Measurements from ENCODE around the gene RABGAP1.

DNA sequence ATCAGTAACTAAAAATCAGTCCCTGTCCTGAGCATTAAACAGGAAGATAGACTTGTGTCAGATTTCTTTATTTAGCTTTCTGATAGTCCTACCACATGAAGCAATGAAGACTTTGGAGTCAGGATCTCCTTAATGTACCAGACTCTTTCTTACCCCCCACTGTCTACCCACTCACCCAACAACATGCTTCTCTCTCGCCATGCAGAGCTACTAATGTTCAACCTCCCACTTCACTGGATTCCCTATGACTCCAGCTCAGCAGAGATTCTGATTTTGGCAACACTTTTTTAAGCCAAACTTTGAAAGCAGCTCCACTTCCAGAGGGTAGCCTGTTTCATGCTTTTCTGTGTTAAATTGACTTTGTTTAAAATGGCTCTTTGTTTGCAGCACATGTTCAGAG is 143.4 kb downstream of the RABGAP1 start:
- TF ChIP-seq POLR2A (IDR thresholded peaks at IDR 0.05; ENCODE audit: low read length) = no peak
- no peak for TF ChIP-seq GATA1 (IDR thresholded peaks at IDR 0.05; ENCODE audit: low read depth, low read length)

All from erythroblast (primary cell).